ENCODE data around the gene COPG2. TPM values are rescaled to one million over a fixed set of nuclear protein-coding genes. Genes with fewer than 3 reads are reported as not detected.

The COPG2 gene
- 10 to 100 TPM; 23.8 to 25.1 TPM for total RNA-seq

- Mint-ChIP-seq H3K27me3 (peaks cover 4% of the 10 kb centered on the region), H3K27ac (peak within 1 kb of the TSS; percentile 81), H3K9me3 (no peaks in the 10 kb centered on the region), H3K4me3 (peak within 1 kb of the TSS; percentile 83), H3K4me1 (ENCODE audit: low read depth) (peaks cover 13% of the 10 kb centered on the region), H3K36me3 (ENCODE audit: low read depth) (peaks cover 3% of the 10 kb centered on the region)
- peak; percentile 81 for DNase-seq
- TF ChIP-seq, protein P1, sequence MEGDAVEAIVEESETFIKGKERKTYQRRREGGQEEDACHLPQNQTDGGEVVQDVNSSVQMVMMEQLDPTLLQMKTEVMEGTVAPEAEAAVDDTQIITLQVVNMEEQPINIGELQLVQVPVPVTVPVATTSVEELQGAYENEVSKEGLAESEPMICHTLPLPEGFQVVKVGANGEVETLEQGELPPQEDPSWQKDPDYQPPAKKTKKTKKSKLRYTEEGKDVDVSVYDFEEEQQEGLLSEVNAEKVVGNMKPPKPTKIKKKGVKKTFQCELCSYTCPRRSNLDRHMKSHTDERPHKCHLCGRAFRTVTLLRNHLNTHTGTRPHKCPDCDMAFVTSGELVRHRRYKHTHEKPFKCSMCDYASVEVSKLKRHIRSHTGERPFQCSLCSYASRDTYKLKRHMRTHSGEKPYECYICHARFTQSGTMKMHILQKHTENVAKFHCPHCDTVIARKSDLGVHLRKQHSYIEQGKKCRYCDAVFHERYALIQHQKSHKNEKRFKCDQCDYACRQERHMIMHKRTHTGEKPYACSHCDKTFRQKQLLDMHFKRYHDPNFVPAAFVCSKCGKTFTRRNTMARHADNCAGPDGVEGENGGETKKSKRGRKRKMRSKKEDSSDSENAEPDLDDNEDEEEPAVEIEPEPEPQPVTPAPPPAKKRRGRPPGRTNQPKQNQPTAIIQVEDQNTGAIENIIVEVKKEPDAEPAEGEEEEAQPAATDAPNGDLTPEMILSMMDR (IDR thresholded peaks at IDR 0.05): no peak
- CTCF ChIA-PET: interaction anchor here (1.5 kb wide), 1 partner anchor 181 kb away, joined by 6 read pairs; no protein-coding TSS in a partner anchor
- intact Hi-C loops (cut with micrococcal nuclease): no loop called here
- POLR2A ChIA-PET: interaction anchor here (0.7 kb wide), 1 partner anchor 1220 kb away, joined by 4 read pairs; no protein-coding TSS in a partner anchor
- peak; percentile 95 for ATAC-seq
Measured at GRCh38 chr7:130668258-130669084, at the start of gene COPG2. Gene COPG2, minus strand, starts transcription at chr7:130668748. Its CDS starts 80 bp downstream, at chr7:130668668.

GRCh38 chr7:130712416-130712815 lies 43.9 kb upstream of the COPG2 start:
- ATAC-seq (no peak), DNase-seq (no peak)
- Mint-ChIP-seq H3K9me3 (no peaks in the 10 kb centered on the region), H3K27ac (no peak overlapping the region), H3K4me1 (ENCODE audit: low read depth) (no peaks in the 10 kb centered on the region), H3K27me3 (peaks cover 11% of the 10 kb centered on the region), H3K4me3 (no peak overlapping the region), H3K36me3 (ENCODE audit: low read depth) (no peaks in the 10 kb centered on the region)
- TF ChIP-seq, protein P1 (IDR thresholded peaks at IDR 0.05): no peak
- ChIA-PET CTCF (no interaction called here), POLR2A (no interaction called here)
- intact Hi-C loops (cut with micrococcal nuclease): no loop called here

DNA sequence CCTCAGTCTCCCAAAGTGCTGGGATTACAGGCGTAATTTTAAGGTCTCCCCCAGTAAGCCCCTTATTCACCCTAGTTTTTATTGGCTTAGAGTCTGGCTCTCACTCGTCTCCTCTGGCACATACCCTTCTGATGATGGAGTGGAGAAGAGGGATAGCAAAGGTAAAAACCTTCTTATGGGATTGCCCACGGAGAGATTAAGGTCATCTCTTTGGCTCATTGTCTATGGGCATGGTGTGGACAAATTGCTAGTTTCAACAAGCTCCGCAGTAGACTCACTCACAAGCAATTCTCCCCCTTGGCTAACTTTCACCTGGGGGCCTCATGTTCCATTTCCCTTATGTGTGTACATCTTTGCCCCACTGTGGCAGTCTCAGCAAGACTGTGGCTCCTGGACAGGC lies 40.2 kb upstream of the COPG2 start:
- no peaks in the 10 kb centered on the region for H3K4me1 Mint-ChIP-seq (ENCODE audit: low read depth)
- ChIA-PET POLR2A (no interaction called here), CTCF (no interaction called here)
- H3K9me3 Mint-ChIP-seq: no peaks in the 10 kb centered on the region
- H3K4me3 Mint-ChIP-seq: no peak overlapping the region
- ATAC-seq (no peak), DNase-seq (no peak)
- H3K27ac Mint-ChIP-seq: no peak overlapping the region
- H3K27me3 Mint-ChIP-seq: peaks cover 26% of the 10 kb centered on the region
- no peaks in the 10 kb centered on the region for H3K36me3 Mint-ChIP-seq (ENCODE audit: low read depth)
- intact Hi-C loops (cut with micrococcal nuclease): no loop called here
- TF ChIP-seq, protein P1 (IDR thresholded peaks at IDR 0.05): no peak

- Mint-ChIP-seq H3K4me3 (no peak overlapping the region), H3K36me3 (ENCODE audit: low read depth) (no peaks in the 10 kb centered on the region), H3K4me1 (ENCODE audit: low read depth) (no peaks in the 10 kb centered on the region), H3K9me3 (no peaks in the 10 kb centered on the region), H3K27me3 (peaks cover 25% of the 10 kb centered on the region), H3K27ac (no peak overlapping the region)
- CTCF ChIA-PET: interaction anchor here (0.7 kb wide), 2 partner anchors 178 to 869 kb away, joined by 3 read pairs; no protein-coding TSS in a partner anchor
- TF ChIP-seq, protein P1 (IDR thresholded peaks at IDR 0.05): no peak
- intact Hi-C loops (cut with micrococcal nuclease): no loop called here
- ATAC-seq (no peak), DNase-seq (no peak)
- POLR2A ChIA-PET: no interaction called here
Measured at GRCh38 chr7:130708001-130708400, 39.5 kb upstream of the COPG2 start.

- intact Hi-C loops (cut with micrococcal nuclease): no loop called here
- Mint-ChIP-seq H3K4me1 (ENCODE audit: low read depth) (no peaks in the 10 kb centered on the region), H3K4me3 (no peak overlapping the region), H3K27ac (no peak overlapping the region), H3K9me3 (no peaks in the 10 kb centered on the region), H3K27me3 (peaks cover 20% of the 10 kb centered on the region), H3K36me3 (ENCODE audit: low read depth) (no peaks in the 10 kb centered on the region)
- no peak for DNase-seq
- ATAC-seq: no peak
- TF ChIP-seq, protein P1 (IDR thresholded peaks at IDR 0.05): no peak
- ChIA-PET CTCF (no interaction called here), POLR2A (no interaction called here)
Measured at GRCh38 chr7:130703851-130704250, 35.3 kb upstream of the COPG2 start.

Data from activated CD8-positive, alpha-beta T cell treated with anti-CD3 and anti-CD28 coated beads for 36 hours (primary cell).